ENCODE results near the gene PARD3B.

GRCh38 chr2:205357732-205358131 lies 812.5 kb downstream of the PARD3B start:
- no peak for TF ChIP-seq CTCF (IDR thresholded peaks at IDR 0.05)
- no peak for TF ChIP-seq POLR2A (IDR thresholded peaks at IDR 0.05)
- no peak for TF ChIP-seq EP300 (IDR thresholded peaks at IDR 0.05)
- TF ChIP-seq POLR2AphosphoS5 (IDR thresholded peaks at IDR 0.05) = no peak

Data from stomach (tissue), 4 donors.